HL-60 (cell line): ENCODE results near the gene ERCC4.

Experiments
- GABPA ChIP-seq: IDR thresholded peaks from 2 replicates; pipeline ENCODE4 v1.6.1; 2012; ENCODE audit warnings: low read depth
- POLR2AphosphoS5 ChIP-seq: IDR thresholded peaks from 2 replicates; pipeline ENCODE4 v1.6.1; 2012; ENCODE audit warnings: low read depth
- TF ChIP-seq, protein P1 (sequence below): IDR thresholded peaks from one replicate; pipeline ENCODE4 v1.5.1; 2011; ENCODE audit warnings: low read length, control low read depth, inconsistent platforms; ENCODE audit not compliant: insufficient read depth

- TF ChIP-seq, protein P1, sequence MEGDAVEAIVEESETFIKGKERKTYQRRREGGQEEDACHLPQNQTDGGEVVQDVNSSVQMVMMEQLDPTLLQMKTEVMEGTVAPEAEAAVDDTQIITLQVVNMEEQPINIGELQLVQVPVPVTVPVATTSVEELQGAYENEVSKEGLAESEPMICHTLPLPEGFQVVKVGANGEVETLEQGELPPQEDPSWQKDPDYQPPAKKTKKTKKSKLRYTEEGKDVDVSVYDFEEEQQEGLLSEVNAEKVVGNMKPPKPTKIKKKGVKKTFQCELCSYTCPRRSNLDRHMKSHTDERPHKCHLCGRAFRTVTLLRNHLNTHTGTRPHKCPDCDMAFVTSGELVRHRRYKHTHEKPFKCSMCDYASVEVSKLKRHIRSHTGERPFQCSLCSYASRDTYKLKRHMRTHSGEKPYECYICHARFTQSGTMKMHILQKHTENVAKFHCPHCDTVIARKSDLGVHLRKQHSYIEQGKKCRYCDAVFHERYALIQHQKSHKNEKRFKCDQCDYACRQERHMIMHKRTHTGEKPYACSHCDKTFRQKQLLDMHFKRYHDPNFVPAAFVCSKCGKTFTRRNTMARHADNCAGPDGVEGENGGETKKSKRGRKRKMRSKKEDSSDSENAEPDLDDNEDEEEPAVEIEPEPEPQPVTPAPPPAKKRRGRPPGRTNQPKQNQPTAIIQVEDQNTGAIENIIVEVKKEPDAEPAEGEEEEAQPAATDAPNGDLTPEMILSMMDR, result no peak
- no peak for TF ChIP-seq POLR2AphosphoS5
- no peak for TF ChIP-seq GABPA
Observed at GRCh38 chr16:13984794-13985193, 64.8 kb downstream of the ERCC4 start.
